ENCODE data around the gene PANK1. TPM values are rescaled to one million over a fixed set of nuclear protein-coding genes. Genes with fewer than 3 reads are reported as not detected.

The PANK1 gene
- total and polyA plus RNA-seq, 8 donors = 9.4 to 21.1 (median 17.5) TPM

DNA sequence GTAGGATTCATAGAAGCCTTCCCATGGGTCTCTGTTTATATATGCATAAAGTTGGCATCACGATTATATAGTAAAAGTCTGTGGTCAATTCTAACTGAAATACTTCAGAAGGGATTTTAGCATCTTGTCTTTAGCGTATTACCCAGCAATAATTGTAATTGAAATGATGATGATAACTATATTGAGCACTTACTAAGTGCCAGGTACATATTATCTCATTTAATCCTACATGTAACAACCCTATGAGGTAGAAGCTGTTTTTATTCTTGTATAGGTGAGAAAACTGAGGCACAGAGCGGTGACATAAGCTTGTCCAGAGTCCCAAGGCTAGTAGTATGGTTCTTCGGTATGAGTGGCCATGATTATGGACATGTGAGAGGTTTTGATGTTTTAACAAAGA is 33.8 kb downstream of the PANK1 start:
- ATAC-seq (no peak), DNase-seq (no peak)
- Histone ChIP-seq H3K9me3 (no peaks in the 10 kb centered on the region), H3K27me3 (no peaks in the 10 kb centered on the region), H3K27ac (no peak overlapping the region), H3K36me3 (no peaks in the 10 kb centered on the region), H3K4me1 (no peaks in the 10 kb centered on the region), H3K4me3 (no peak overlapping the region)
- TF ChIP-seq, protein P1, sequence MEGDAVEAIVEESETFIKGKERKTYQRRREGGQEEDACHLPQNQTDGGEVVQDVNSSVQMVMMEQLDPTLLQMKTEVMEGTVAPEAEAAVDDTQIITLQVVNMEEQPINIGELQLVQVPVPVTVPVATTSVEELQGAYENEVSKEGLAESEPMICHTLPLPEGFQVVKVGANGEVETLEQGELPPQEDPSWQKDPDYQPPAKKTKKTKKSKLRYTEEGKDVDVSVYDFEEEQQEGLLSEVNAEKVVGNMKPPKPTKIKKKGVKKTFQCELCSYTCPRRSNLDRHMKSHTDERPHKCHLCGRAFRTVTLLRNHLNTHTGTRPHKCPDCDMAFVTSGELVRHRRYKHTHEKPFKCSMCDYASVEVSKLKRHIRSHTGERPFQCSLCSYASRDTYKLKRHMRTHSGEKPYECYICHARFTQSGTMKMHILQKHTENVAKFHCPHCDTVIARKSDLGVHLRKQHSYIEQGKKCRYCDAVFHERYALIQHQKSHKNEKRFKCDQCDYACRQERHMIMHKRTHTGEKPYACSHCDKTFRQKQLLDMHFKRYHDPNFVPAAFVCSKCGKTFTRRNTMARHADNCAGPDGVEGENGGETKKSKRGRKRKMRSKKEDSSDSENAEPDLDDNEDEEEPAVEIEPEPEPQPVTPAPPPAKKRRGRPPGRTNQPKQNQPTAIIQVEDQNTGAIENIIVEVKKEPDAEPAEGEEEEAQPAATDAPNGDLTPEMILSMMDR (IDR thresholded peaks at IDR 0.05) = no peak
- intact Hi-C loops (cut with DNase I) = no loop called here

DNA sequence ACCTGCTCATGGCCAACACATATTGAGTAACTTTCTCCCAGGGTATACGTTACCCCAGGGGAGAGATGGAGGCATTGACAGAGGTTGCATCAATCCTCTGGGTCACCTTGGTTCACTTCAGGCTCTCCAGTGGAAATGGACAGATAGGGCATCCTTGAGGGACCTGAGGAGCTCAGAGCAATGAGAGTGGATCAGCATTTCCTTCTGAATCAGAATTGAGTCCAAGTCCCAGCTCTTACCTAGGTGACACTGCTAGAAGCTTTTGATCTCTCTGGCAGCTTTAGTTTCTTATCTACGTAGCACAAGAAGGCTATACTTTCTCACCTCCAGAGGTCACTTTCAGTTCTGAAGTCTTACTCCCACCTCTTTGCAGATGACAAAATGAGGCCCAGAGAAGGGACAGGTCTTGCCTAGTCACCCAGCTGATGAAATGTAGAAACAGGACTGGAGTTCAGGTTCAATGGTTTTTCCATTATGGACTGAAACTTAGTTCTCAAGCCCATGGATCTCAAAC is 35.2 kb downstream of the PANK1 start:
- Histone ChIP-seq H3K9me3 (no peaks in the 10 kb centered on the region), H3K4me1 (no peaks in the 10 kb centered on the region), H3K36me3 (no peaks in the 10 kb centered on the region), H3K4me3 (no peak overlapping the region), H3K27me3 (no peaks in the 10 kb centered on the region), H3K27ac (no peak overlapping the region)
- ATAC-seq (no peak), DNase-seq (no peak)
- intact Hi-C loops (cut with DNase I) = no loop called here
- TF ChIP-seq, protein P1 (IDR thresholded peaks at IDR 0.05) = no peak

DNA sequence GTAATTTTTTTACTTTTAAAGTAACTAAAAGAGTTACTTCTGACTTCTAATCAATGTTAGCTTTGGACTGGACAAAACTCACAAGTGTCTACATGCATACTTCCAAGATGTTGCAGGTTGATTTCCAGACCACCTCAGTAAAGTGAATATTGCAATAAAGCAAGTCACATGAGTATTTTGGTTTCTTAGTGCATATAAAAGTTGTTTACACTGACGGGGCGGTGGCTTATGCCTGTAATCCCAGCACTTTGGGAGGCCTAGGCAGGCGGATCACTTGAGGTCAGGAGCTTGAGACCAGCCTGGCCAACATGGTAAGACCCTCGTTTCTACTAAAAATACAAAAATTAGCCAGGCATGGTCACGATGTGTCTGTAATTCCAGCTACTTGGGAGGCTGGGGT is 40.8 kb downstream of the PANK1 start:
- TF ChIP-seq, protein P1 (IDR thresholded peaks at IDR 0.05) = no peak

DNA sequence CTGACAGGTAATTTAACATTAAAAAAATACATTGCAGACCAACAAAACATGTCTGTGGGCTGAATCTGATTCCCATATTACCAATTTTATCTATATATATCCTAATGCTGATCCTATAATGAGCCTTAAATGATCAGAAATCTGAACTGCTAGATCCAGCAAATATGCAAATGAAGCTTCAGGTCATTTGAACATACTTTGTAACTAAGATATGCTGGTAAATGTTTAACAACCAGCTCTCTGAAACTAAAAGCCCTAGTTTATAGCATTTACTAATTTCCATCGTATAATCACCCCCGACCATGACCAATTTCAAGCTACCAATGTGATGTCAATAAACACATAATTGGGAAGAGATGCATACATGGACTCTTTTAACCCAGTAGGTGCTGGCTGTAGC is 42.1 kb downstream of the PANK1 start:
- Histone ChIP-seq H3K27me3 (no peaks in the 10 kb centered on the region), H3K4me3 (no peak overlapping the region), H3K4me1 (no peaks in the 10 kb centered on the region), H3K27ac (no peak overlapping the region), H3K36me3 (no peaks in the 10 kb centered on the region), H3K9me3 (no peaks in the 10 kb centered on the region)
- intact Hi-C loops (cut with DNase I) = no loop called here
- no peak for DNase-seq
- TF ChIP-seq, protein P1 (IDR thresholded peaks at IDR 0.05) = no peak
- ATAC-seq = no peak

More for the DNA sequence above, 40.8 kb downstream of the PANK1 start:
- H3K9me3 ChIP-seq = no peaks in the 10 kb centered on the region
- H3K4me1 ChIP-seq = no peaks in the 10 kb centered on the region
- ATAC-seq (no peak), DNase-seq (no peak)
- intact Hi-C loops (cut with DNase I) = no loop called here
- no peak overlapping the region for H3K27ac ChIP-seq
- no peaks in the 10 kb centered on the region for H3K36me3 ChIP-seq
- no peak overlapping the region for H3K4me3 ChIP-seq
- no peaks in the 10 kb centered on the region for H3K27me3 ChIP-seq

DNA sequence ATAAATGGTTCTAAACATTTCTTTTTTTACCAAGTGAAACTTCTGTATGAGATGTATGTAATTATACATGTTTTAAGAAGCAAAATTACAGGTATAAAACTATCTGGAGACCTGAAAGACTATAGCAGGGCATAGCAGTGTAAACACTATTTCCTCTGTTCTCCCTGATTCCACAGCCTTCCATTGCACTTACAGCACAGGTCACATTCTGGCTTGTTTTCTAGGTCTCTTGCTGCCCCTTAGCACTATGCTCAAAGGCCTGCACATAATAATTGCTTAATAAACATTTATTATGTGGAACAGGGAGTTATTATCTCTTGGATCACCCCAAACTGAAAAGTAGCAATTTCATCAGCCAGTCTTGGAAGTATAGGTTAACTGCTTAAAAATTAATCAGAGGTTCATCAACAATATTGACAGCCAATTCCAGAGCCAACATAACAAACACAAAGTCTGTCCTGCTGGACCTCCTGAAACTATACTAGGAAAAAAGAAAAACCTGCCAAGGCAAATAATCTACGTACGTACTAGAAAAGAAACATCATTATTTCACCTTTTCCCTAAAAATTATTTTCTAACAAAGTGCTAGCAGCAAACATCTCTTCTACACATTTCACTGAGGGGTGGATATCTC is 43.2 kb downstream of the PANK1 start:
- intact Hi-C loops (cut with DNase I) = no loop called here
- H3K36me3 ChIP-seq = no peaks in the 10 kb centered on the region
- H3K27ac ChIP-seq = no peak overlapping the region
- H3K27me3 ChIP-seq = no peaks in the 10 kb centered on the region
- ATAC-seq (no peak), DNase-seq (no peak)
- no peaks in the 10 kb centered on the region for H3K4me1 ChIP-seq
- H3K9me3 ChIP-seq = no peaks in the 10 kb centered on the region
- TF ChIP-seq, protein P1 (IDR thresholded peaks at IDR 0.05) = no peak
- no peak overlapping the region for H3K4me3 ChIP-seq
